NK-92 (cell line): ENCODE data around the gene ARL3.

Experiments
- DNase-seq: peaks from one replicate; lab custom pipeline; 2025; ENCODE audit not compliant: unreplicated experiment; lab: John Stamatoyannopoulos, UW

The ARL3 gene

GRCh38 chr10:102641880-102642735 lies 72.1 kb downstream of the ARL3 start:
- peak; percentile 85 for DNase-seq

GRCh38 chr10:102641402-102641801 lies 72.8 kb downstream of the ARL3 start:
- no peak for DNase-seq

GRCh38 chr10:102639537-102639936 lies 74.7 kb downstream of the ARL3 start:
- DNase-seq, result no peak

GRCh38 chr10:102635377-102635776 lies 78.8 kb downstream of the ARL3 start:
- no peak for DNase-seq

GRCh38 chr10:102634686-102635085 lies 79.5 kb downstream of the ARL3 start:
- DNase-seq, result no peak

- no peak for DNase-seq
Observed at GRCh38 chr10:102633848-102634247, 80.3 kb downstream of the ARL3 start.

GRCh38 chr10:102633287-102633686 lies 80.9 kb downstream of the ARL3 start:
- DNase-seq, result no peak

- DNase-seq, result no peak
Observed at GRCh38 chr10:102632394-102633111, 81.6 kb downstream of the ARL3 start.

GRCh38 chr10:102631525-102632393 lies 82.4 kb downstream of the ARL3 start:
- no peak for DNase-seq

GRCh38 chr10:102630663-102631062 lies 83.5 kb downstream of the ARL3 start:
- no peak for DNase-seq

GRCh38 chr10:102629661-102630614 lies 84.3 kb downstream of the ARL3 start:
- no peak for DNase-seq

- no peak for DNase-seq
Observed at GRCh38 chr10:102628451-102628911, 85.7 kb downstream of the ARL3 start.

GRCh38 chr10:102627736-102628293 lies 86.4 kb downstream of the ARL3 start:
- no peak for DNase-seq

- no peak for DNase-seq
Observed at GRCh38 chr10:102627291-102627735, 86.9 kb downstream of the ARL3 start.

GRCh38 chr10:102626026-102626685 lies 88.0 kb downstream of the ARL3 start:
- no peak for DNase-seq

GRCh38 chr10:102624751-102625645 lies 89.2 kb downstream of the ARL3 start:
- no peak for DNase-seq

GRCh38 chr10:102624094-102624493 lies 90.1 kb downstream of the ARL3 start:
- no peak for DNase-seq
